22Rv1 (cell line): ENCODE data around the gene RPF1.

Experiments
- H3K27ac ChIP-seq: fragments of 450-650 bp; 2 replicates; pipeline ENCODE4 v1.5.1; 2017
- ZFX ChIP-seq: fragments of 450-650 bp; IDR thresholded peaks from 2 replicates; pipeline ENCODE4 v1.6.1; 2017; ENCODE audit warnings: antibody characterized with exemption, borderline replicate concordance
- TF ChIP-seq, protein P1 (sequence below): fragments of 450-650 bp; IDR thresholded peaks from 2 replicates; pipeline ENCODE4 v1.5.1; 2017; ENCODE audit warnings: mild to moderate bottlenecking

Gene RPF1

DNA sequence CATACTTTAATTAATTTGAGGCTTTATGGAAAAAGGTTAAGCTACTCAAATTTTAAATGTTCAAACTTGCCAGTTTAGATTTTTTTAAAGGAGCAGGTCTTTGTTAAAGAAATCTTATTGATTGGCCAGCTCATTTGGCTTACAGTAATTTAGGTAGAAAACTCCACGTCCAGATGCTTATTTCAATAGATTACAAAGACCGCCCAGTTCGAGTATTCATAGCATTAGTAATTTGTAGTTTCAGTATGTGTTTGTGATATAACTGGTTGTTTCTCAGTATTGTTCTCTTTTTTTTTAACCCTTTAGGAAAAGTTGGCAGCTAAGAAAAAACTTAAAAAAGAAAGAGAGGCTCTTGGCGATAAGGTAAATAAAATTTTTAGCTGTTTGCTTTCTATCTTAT lies 1.6 kb downstream of the RPF1 start:
- no peak for TF ChIP-seq ZFX
- TF ChIP-seq, protein P1, sequence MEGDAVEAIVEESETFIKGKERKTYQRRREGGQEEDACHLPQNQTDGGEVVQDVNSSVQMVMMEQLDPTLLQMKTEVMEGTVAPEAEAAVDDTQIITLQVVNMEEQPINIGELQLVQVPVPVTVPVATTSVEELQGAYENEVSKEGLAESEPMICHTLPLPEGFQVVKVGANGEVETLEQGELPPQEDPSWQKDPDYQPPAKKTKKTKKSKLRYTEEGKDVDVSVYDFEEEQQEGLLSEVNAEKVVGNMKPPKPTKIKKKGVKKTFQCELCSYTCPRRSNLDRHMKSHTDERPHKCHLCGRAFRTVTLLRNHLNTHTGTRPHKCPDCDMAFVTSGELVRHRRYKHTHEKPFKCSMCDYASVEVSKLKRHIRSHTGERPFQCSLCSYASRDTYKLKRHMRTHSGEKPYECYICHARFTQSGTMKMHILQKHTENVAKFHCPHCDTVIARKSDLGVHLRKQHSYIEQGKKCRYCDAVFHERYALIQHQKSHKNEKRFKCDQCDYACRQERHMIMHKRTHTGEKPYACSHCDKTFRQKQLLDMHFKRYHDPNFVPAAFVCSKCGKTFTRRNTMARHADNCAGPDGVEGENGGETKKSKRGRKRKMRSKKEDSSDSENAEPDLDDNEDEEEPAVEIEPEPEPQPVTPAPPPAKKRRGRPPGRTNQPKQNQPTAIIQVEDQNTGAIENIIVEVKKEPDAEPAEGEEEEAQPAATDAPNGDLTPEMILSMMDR: no peak
- no peak overlapping the region for H3K27ac ChIP-seq

DNA sequence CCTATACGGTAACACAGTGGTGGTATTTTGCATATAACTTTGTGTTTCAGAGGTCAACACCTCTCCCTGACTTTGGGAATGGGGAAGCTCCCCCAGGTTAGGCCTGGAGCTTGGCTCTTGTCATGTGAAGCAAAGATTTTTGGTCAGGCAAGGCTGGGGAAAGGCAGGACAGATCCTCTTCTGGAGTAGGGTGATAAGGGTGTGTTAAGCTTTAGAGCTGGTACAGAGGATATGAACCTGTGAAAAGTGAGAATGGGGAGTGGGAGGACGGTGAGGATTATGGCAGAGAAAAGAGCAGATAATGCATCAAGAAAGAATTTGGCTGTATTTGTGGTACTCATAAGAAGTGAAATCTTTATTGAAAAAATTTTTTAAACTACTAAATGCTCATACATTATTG lies 2.3 kb downstream of the RPF1 start:
- no peak overlapping the region for H3K27ac ChIP-seq
- TF ChIP-seq, protein P1: no peak
- TF ChIP-seq ZFX: no peak

DNA sequence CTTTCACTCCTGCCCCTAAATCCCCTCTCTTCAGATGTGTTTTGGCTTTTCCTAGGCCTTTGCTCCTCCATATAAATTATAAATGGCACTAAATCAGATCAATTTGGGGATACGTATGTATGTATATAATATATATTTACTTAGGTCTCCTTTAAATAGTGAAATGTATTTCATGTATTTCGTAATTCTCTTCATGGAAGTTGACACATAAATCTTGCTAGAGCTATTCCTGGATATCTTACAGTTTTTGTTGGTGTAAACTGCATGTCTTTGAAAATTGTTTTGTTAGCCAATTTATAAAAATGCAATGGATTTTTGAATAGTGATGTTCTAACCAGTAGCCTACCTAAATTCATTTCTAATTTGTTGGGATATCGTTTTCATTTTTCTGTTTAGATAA lies 9.0 kb downstream of the RPF1 start:
- TF ChIP-seq ZFX: no peak
- TF ChIP-seq, protein P1: no peak
- no peak overlapping the region for H3K27ac ChIP-seq

DNA sequence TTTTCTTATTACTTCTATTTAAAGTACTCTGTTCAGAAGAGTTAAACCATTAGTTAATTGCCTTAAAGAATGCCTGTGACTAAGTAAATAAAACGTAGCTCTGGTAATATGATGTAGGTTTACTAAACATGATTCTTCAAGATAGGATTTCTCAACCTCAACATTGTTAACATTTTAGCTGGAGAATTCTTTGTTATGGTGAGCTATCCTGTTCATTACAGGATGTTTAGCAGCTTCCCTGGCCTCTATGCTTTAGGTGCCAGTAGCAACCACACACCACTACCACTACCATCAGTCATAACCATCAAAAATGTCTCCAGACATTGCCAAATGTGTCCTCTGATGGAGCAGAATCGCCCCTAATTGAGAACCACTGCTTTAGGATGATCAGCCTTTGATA lies 10.7 kb downstream of the RPF1 start:
- TF ChIP-seq ZFX: no peak
- TF ChIP-seq, protein P1: no peak
- no peak overlapping the region for H3K27ac ChIP-seq

DNA sequence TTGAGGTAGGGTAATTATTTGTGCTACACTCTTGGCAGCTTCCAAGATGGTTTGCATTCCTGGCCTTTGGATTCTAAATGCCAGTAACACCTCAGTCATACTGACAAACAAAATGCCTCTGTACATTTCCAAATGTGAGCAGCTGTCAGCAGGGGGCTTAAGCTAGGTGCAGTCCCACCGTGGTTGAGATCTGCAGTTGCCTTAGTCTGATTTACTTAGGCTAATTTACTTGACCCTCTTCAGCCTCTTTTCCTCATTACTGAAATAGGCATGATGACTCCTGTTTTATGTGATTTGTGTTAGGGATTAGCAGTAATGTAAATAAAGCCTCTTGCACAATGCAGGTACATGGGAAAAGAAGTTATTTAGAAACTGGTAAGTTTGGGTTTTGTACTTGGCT lies 13.7 kb downstream of the RPF1 start:
- TF ChIP-seq, protein P1: no peak
- TF ChIP-seq ZFX: no peak
- no peak overlapping the region for H3K27ac ChIP-seq

DNA sequence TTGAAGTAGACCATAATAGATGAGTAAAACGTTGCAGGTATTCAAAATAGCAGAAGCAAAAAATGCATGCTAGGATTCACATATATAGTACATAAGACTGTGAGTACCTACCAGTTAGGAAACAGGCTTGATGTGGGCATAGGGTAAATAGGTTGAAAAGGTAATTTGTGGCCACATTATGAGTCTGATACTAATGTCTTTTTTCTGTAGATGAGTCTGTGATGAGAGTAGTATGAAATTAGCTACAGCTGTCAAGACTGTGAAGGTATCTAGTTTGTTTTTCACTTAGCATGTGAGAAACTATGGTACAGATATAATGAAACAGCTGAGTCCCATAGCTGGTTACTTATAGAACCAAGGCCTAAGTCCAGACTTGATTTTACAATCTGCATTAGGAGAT lies 14.7 kb downstream of the RPF1 start:
- TF ChIP-seq ZFX: no peak
- TF ChIP-seq, protein P1: no peak
- H3K27ac ChIP-seq: no peak overlapping the region

DNA sequence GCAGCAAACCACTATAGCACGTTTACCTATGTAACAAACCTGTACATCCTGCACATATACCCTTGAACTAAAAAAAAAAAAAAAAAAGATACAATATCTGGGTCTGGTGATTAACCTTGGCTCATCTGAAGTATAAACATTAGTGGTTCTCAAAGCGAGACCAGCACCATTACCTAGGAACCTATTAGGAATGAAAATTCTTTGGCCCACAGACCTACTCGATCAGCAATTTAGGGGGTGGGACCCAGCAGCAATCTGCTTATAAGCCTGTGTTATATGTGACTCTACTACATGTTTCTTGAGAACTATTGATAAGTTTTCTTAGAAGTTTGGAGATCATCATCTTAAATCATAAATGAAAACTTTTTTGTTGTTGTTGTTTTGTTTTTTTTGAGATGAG lies 17.4 kb downstream of the RPF1 start:
- no peak for TF ChIP-seq ZFX
- TF ChIP-seq, protein P1: no peak
- H3K27ac ChIP-seq: no peak overlapping the region
